NCI-H748 treated with DMSO at 0.1 percent for 48 hours (cell line): ENCODE data around the gene OPCML.
A peak's percentile ranks its signal among the peaks of the same experiment; 100 is the strongest.

ENCODE experiments used
- DNase-seq: peaks from one replicate; lab custom pipeline; 2025; lab: John Stamatoyannopoulos, UW

Gene OPCML

GRCh38 chr11:133175103-133175502, 357.2 kb downstream of the OPCML start:
- no peak for DNase-seq

- DNase-seq: no peak
Measured at GRCh38 chr11:133173810-133174412, 358.4 kb downstream of the OPCML start.

- no peak for DNase-seq
Measured at GRCh38 chr11:133172349-133172748, 360.0 kb downstream of the OPCML start.

- DNase-seq: no peak
Measured at GRCh38 chr11:133171374-133171773, 360.9 kb downstream of the OPCML start.

- DNase-seq: no peak
Measured at GRCh38 chr11:133168016-133168415, 364.3 kb downstream of the OPCML start.

- no peak for DNase-seq
Measured at GRCh38 chr11:133166662-133167061, 365.6 kb downstream of the OPCML start.

- no peak for DNase-seq
Measured at GRCh38 chr11:133164986-133165385, 367.3 kb downstream of the OPCML start.

- peak; percentile 9 for DNase-seq
Measured at GRCh38 chr11:133163463-133164419, 368.6 kb downstream of the OPCML start.

- DNase-seq: no peak
Measured at GRCh38 chr11:133162227-133162626, 370.1 kb downstream of the OPCML start.

- DNase-seq: no peak
Measured at GRCh38 chr11:133160754-133161153, 371.5 kb downstream of the OPCML start.

- DNase-seq: no peak
Measured at GRCh38 chr11:133156986-133157745, 375.1 kb downstream of the OPCML start.

GRCh38 chr11:133154781-133155180, 377.5 kb downstream of the OPCML start:
- DNase-seq: no peak

GRCh38 chr11:133154076-133154475, 378.2 kb downstream of the OPCML start:
- no peak for DNase-seq

- no peak for DNase-seq
Measured at GRCh38 chr11:133153031-133153430, 379.3 kb downstream of the OPCML start.

GRCh38 chr11:133149698-133150097, 382.6 kb downstream of the OPCML start:
- DNase-seq: no peak

- DNase-seq: no peak
Measured at GRCh38 chr11:133147625-133148024, 384.7 kb downstream of the OPCML start.

- no peak for DNase-seq
Measured at GRCh38 chr11:133146697-133147306, 385.5 kb downstream of the OPCML start.

- DNase-seq: no peak
Measured at GRCh38 chr11:133137939-133138338, 394.4 kb downstream of the OPCML start.

- DNase-seq: no peak
Measured at GRCh38 chr11:133137270-133137669, 395.0 kb downstream of the OPCML start.

GRCh38 chr11:133136376-133136775, 395.9 kb downstream of the OPCML start:
- no peak for DNase-seq

- DNase-seq: peak; percentile 45
Measured at GRCh38 chr11:133134314-133135173, 397.8 kb downstream of the OPCML start.
